WI38 (cell line): ENCODE results near the gene MRTFB.
"Not testable (repeated sequence)": the region's sequence is repeated elsewhere in the genome, so short reads cannot be mapped to it uniquely, and the experiment has no call there.

Experiments used
- H3K4me3 ChIP-seq: 2 replicates; pipeline ENCODE4 v1.5.1; 2011; ENCODE audit warnings: low read depth, mild to moderate bottlenecking, control low read depth, low read length
- CTCF ChIP-seq: IDR thresholded peaks from 2 replicates; pipeline ENCODE4 v1.5.1; 2012; ENCODE audit warnings: low read depth, mild to moderate bottlenecking, control low read depth, low read length

Gene MRTFB

DNA sequence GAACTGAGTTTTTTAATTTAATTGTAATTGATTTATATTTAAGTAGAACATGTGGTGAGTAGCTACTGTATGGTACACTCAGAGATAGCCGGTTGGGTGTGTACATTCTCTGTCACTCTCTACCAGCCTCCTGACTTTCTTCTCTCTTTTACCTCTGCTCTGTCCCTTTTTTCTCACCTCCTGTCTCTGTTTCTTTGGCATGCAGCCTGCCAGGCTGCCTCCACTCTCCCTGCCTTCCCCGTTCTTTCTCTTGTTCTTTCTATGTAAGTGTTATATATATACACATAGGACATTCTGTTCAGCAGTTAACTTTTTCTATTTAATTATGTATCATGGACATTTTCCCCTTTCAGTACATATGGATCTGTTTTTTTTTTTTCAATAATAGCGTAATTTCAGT, 50.8 kb downstream of the MRTFB start:
- no peak overlapping the region for H3K4me3 ChIP-seq
- no peak for TF ChIP-seq CTCF

DNA sequence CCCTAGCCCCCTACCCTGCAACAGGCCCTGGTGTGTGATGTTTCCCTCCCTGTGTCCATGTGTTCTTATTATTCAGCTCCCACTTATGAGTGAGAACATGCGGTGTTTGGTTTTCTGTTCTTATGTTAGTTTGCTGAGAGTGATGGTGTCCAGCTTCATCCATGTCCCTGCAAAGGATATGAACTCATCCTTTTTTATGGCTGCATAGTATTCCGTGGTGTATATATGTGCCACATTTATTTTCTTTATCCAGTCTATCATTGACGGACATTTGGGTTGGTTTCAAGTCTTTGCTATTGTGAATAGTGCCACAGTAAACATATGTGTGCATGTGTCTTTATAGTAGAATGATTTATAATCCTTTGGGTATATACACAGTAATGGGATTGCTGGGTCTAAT, 51.3 kb downstream of the MRTFB start:
- H3K4me3 ChIP-seq = not testable (repeated sequence)

DNA sequence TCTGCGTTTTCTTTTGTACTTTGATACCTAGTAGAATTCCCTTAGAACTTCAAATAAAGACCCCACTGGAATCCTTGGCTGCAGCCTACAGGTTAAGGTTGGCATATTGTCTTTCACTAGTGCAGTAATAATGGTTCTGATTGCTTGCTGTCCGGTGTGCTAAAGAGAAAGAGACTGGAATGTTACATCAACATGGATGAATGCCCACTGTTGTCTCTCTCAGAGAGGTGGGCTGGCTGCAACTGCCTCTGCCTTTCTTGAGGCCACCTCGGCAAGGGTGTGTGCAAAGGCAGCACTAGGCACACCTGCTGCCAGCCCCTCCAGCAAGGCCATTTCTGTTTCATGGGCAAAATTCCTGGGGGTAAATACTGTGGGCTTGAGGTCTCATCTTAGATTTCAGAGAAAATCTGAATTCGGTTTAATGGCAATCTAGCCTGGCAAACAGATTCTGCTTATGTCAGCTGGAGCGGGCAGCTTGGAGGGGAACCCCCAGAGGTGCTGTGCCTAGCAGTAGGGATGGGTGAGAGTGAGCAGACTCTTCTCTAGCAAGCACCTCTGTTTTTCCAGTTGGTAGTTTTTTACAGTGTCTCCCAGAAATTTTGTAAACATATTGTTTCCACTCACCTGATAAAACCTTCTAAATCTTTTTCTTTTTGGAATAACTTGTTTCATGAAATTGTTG, 54.0 kb downstream of the MRTFB start:
- TF ChIP-seq CTCF = no peak
- no peak overlapping the region for H3K4me3 ChIP-seq

DNA sequence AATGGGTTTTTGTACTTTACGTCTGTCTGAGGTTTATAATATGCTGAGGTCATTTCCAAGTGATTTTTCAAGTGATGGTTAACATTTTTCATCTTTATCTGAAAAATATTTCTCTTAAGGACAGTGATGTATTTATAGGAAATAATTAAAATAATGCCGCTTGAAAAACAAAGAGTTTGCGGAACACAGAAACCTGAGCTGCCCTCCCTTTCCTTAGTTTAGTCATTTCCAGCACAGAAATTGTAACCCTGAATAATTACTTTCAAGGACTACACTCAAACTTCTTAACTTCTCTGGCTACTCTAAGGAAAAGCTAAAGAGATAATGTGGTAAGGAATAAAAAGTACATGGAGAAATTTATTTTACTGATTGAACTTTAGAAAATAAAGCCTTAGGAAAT, 54.6 kb downstream of the MRTFB start:
- no peak for TF ChIP-seq CTCF
- no peak overlapping the region for H3K4me3 ChIP-seq

DNA sequence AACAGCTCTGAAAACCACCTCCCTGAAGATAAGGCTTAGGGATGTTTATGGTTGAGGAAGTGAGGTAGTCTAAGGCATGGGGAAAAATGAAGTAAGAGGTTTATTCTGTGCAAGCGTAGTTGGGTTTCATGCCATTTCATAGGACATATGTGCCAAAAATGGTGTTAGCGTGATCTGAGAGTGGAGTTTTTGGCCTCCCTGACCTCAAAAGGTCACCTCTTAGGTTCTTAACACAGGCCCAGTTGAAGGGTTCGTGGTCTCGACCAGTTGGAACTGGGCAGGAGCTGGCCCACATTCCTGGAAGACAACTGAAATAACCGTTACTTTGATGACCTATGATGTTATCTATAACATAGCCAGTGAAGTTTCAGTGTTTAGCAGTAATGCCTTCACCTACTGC, 57.0 kb downstream of the MRTFB start:
- no peak for TF ChIP-seq CTCF
- H3K4me3 ChIP-seq = no peak overlapping the region

DNA sequence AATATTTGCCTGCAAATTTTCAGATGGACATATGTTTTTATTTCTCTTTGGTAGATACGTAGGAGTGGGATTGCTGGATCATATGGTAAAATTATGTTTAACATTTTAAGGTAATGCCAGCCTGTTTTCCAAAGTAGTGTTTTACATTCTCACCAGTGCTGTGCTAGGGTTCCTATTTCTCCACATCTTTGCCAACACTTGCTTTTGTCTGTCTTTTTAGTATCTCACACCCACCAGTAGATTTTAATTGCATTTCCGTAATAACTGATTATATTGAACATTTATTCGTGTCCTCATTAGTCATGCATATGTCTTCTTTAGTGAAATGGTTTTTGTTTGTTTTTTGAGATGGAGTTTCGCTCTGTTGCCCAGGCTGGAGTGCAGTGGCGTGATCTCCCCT, 58.4 kb downstream of the MRTFB start:
- TF ChIP-seq CTCF = no peak
- no peak overlapping the region for H3K4me3 ChIP-seq

GRCh38 chr16:14131774-14132695, 60.9 kb downstream of the MRTFB start:
- TF ChIP-seq CTCF = no peak
- no peak overlapping the region for H3K4me3 ChIP-seq
